Activated CD8-positive, alpha-beta T cell treated with anti-CD3 and anti-CD28 coated beads for 36 hours (primary cell): ENCODE results near the gene MYBPH. TPM values are rescaled to one million over a fixed set of nuclear protein-coding genes. Genes with fewer than 3 reads are reported as not detected.
A peak's percentile ranks its signal among the peaks of the same experiment; 100 is the strongest.

Experiments
- ATAC-seq: fragments of 200-7000 bp; cut with Tn5 transposase; one replicate; pipeline ENCODE4 v1.10.0; 2021; ENCODE audit warnings: mild to moderate bottlenecking, moderate library complexity
- CTCF ChIA-PET: fragments of 350-600 bp; sonication (Branson Sonifier 250); formaldehyde crosslinking; loops from one replicate; lab custom pipeline; 2021; ENCODE audit warnings: antibody characterized with exemption; lab: Charles Lee
- POLR2A ChIA-PET: fragments of 350-600 bp; sonication (Branson Sonifier 250); formaldehyde crosslinking; loops from one replicate; lab custom pipeline; 2021; ENCODE audit warnings: antibody characterized with exemption; lab: Charles Lee
- DNase-seq: peaks from one replicate; pipeline ENCODE4 v3.0.0-alpha.2; 2020
- H3K27ac Mint-ChIP-seq: one replicate; pipeline ENCODE4 v1.8.0; 2021; ENCODE audit warnings: mild to moderate bottlenecking, mixed read lengths
- H3K27me3 Mint-ChIP-seq: one replicate; pipeline ENCODE4 v1.8.0; 2021; ENCODE audit warnings: mixed read lengths
- H3K36me3 Mint-ChIP-seq: one replicate; pipeline ENCODE4 v1.8.0; 2021; ENCODE audit warnings: low read depth, mixed read lengths
- H3K4me1 Mint-ChIP-seq: one replicate; pipeline ENCODE4 v1.8.0; 2021; ENCODE audit warnings: low read depth, mixed read lengths
- H3K4me3 Mint-ChIP-seq: one replicate; pipeline ENCODE4 v1.8.0; 2021; ENCODE audit warnings: mild to moderate bottlenecking, moderate library complexity, mixed read lengths
- H3K9me3 Mint-ChIP-seq: one replicate; pipeline ENCODE4 v1.8.0; 2021; ENCODE audit warnings: mixed read lengths
- CTCF ChIP-seq: fragments of 200-600 bp; IDR thresholded peaks from one replicate; pipeline ENCODE4 v1.8.0; 2022; ENCODE audit warnings: antibody characterized with exemption, mild to moderate bottlenecking
- intact Hi-C: fragments of 100-400 bp; cut with micrococcal nuclease; formaldehyde crosslinking; loops from one replicate; pipeline ENCODE4 v1.10.0; 2022
- total RNA-seq, 2 experiments: library from RNA; stranded (reverse); gene quantifications; one replicate each; pipeline ENCODE4 v1.2.3, GENCODE V29; 2021

MYBPH gene
- total RNA-seq, 2 experiments from 2014 or later, result not detected

GRCh38 chr1:203199481-203199815, 23.8 kb upstream of the MYBPH start:
- CTCF ChIA-PET, result interaction anchor here (0.6 to 2.4 kb wide), 5 partner anchors 13 to 160 kb away, joined by 3 to 7 read pairs (median 5); no protein-coding TSS in a partner anchor
- intact Hi-C loops, result no loop called here
- H3K27ac Mint-ChIP-seq, result no peak overlapping the region

GRCh38 chr1:203199002-203199401, 23.4 kb upstream of the MYBPH start:
- ChIA-PET POLR2A (interaction anchor here (1.1 kb wide), 1 partner anchor 17 kb away, joined by 5 read pairs; no protein-coding TSS in a partner anchor), CTCF (interaction anchor here (0.6 to 2.4 kb wide), 4 partner anchors 13 to 159 kb away, joined by 3 to 7 read pairs (median 4); no protein-coding TSS in a partner anchor)
- TF ChIP-seq CTCF, result no peak
- ATAC-seq (no peak), DNase-seq (no peak)
- intact Hi-C loops, result no loop called here
- Mint-ChIP-seq H3K4me1 (no peaks in the 10 kb centered on the region), H3K36me3 (no peaks in the 10 kb centered on the region), H3K27ac (no peak overlapping the region), H3K9me3 (no peaks in the 10 kb centered on the region), H3K27me3 (no peaks in the 10 kb centered on the region), H3K4me3 (no peak overlapping the region)

More at GRCh38 chr1:203199481-203199815, 23.8 kb upstream of the MYBPH start:
- TF ChIP-seq CTCF, result no peak
- Mint-ChIP-seq H3K27me3 (no peaks in the 10 kb centered on the region), H3K4me3 (no peak overlapping the region), H3K36me3 (no peaks in the 10 kb centered on the region), H3K9me3 (no peaks in the 10 kb centered on the region), H3K4me1 (no peaks in the 10 kb centered on the region)
- DNase-seq (no peak), ATAC-seq (no peak)
- POLR2A ChIA-PET, result no interaction called here

- CTCF ChIA-PET, result interaction anchor here (1.1 kb wide), 1 partner anchor 19 kb away, joined by 3 read pairs; no protein-coding TSS in a partner anchor
- DNase-seq (peak; percentile 60), ATAC-seq (peak; percentile 74)
- Mint-ChIP-seq H3K27ac (no peak overlapping the region), H3K4me3 (no peak overlapping the region), H3K36me3 (no peaks in the 10 kb centered on the region), H3K9me3 (no peaks in the 10 kb centered on the region), H3K27me3 (no peaks in the 10 kb centered on the region), H3K4me1 (no peaks in the 10 kb centered on the region)
- intact Hi-C loops, result no loop called here
- POLR2A ChIA-PET, result interaction anchor here (1.1 kb wide), 1 partner anchor 18 kb away, joined by 5 read pairs; no protein-coding TSS in a partner anchor
- TF ChIP-seq CTCF, result no peak
Observed at GRCh38 chr1:203197625-203198024, 22.0 kb upstream of the MYBPH start.

GRCh38 chr1:203196371-203196770, 20.7 kb upstream of the MYBPH start:
- intact Hi-C loops, result no loop called here
- CTCF ChIA-PET, result interaction anchor here (1.5 kb wide), 1 partner anchor 23 kb away, joined by 7 read pairs; no protein-coding TSS in a partner anchor

More at GRCh38 chr1:203196371-203196770, 20.7 kb upstream of the MYBPH start:
- Mint-ChIP-seq H3K36me3 (no peaks in the 10 kb centered on the region), H3K9me3 (no peaks in the 10 kb centered on the region), H3K4me3 (no peak overlapping the region), H3K27ac (no peak overlapping the region), H3K27me3 (no peaks in the 10 kb centered on the region), H3K4me1 (no peaks in the 10 kb centered on the region)
- ATAC-seq, result no peak
- DNase-seq, result no peak
- TF ChIP-seq CTCF, result no peak
- POLR2A ChIA-PET, result no interaction called here
